ENCODE results near the gene PDIA2.

PDIA2 gene

DNA sequence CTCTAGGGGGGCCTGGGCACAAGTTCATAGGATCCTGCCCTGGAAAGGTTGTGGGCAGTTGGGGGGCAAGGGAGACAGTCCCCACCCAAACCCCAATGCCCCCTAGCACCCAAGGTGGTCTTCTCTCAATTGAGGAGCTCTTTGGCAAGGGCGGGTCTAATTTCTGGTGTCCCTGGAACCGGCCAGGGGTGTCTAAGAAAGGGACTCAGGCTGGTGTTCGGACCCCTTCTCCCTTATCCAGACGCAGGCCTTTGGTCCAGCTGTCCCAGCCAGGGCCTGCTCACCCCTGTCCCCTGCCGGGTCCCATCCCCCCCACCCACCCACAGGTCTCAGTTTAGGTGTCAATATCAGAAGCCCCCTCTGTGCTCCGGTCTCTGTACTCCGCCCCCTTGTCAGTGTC, 3.4 kb upstream of the PDIA2 start:
- no peak overlapping the region for H3K27ac ChIP-seq
- intact Hi-C loops (cut with DNase I; ENCODE audit: low total_unique reads): no loop called here
- H3K4me3 ChIP-seq: no peak overlapping the region
- peaks cover 0 to 2% (median 0%) of the 10 kb centered on the region in 3 donors for H3K36me3 ChIP-seq
- peaks cover 0 to 63% of the 10 kb centered on the region in 2 donors for H3K27me3 ChIP-seq
- DNase-seq: no peak
- TF ChIP-seq, protein P1, sequence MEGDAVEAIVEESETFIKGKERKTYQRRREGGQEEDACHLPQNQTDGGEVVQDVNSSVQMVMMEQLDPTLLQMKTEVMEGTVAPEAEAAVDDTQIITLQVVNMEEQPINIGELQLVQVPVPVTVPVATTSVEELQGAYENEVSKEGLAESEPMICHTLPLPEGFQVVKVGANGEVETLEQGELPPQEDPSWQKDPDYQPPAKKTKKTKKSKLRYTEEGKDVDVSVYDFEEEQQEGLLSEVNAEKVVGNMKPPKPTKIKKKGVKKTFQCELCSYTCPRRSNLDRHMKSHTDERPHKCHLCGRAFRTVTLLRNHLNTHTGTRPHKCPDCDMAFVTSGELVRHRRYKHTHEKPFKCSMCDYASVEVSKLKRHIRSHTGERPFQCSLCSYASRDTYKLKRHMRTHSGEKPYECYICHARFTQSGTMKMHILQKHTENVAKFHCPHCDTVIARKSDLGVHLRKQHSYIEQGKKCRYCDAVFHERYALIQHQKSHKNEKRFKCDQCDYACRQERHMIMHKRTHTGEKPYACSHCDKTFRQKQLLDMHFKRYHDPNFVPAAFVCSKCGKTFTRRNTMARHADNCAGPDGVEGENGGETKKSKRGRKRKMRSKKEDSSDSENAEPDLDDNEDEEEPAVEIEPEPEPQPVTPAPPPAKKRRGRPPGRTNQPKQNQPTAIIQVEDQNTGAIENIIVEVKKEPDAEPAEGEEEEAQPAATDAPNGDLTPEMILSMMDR (IDR thresholded peaks at IDR 0.05): no peak
- no peaks in the 10 kb centered on the region for H3K9me3 ChIP-seq
- H3K4me1 ChIP-seq: peaks cover 0 to 34% (median 24%) of the 10 kb centered on the region in 4 donors

GRCh38 chr16:280005-280460, 2.9 kb upstream of the PDIA2 start:
- peaks cover 0 to 7% (median 0%) of the 10 kb centered on the region in 3 donors for H3K36me3 ChIP-seq
- H3K9me3 ChIP-seq: no peaks in the 10 kb centered on the region
- TF ChIP-seq, protein P1 (IDR thresholded peaks at IDR 0.05): no peak
- peak overlapping the region in 1 of 2 donors; percentile 1 for H3K4me3 ChIP-seq
- no peak overlapping the region for H3K27ac ChIP-seq
- peaks cover 0 to 29% (median 20%) of the 10 kb centered on the region in 4 donors for H3K4me1 ChIP-seq
- DNase-seq: no peak
- peaks cover 0 to 58% of the 10 kb centered on the region in 2 donors for H3K27me3 ChIP-seq
- intact Hi-C loops (cut with DNase I; ENCODE audit: low total_unique reads): no loop called here

DNA sequence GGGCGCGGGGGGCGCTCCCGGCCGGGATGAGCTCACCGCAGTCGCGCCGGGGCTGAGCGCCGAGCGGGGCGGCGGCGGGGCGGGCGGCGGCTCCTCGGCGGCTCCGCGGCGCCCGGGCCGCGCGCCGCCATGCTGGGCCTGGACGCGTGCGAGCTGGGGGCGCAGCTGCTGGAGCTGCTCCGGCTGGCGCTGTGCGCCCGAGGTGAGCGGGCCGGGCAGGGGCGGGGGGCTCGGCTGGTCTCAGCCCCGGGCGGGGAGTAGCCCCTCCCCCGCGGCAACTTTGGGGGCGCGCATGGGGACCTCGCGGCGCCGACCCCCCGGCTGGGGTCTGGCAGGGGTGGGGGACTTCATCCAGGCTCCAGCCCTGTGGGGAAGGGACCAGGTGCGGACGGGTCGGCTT, 2.4 kb upstream of the PDIA2 start, which contains the start of gene ARHGDIG:
TSS of gene ARHGDIG (plus strand) at position 40 of the 400 bp plus-strand sequence. CDS start at position 130, 90 bp downstream.
- Histone ChIP-seq H3K27me3 (peaks cover 0 to 53% of the 10 kb centered on the region in 2 donors), H3K4me3 (peak within 1 kb of the TSS; percentile 12 to 45), H3K27ac (no peak within 1 kb of the TSS), H3K4me1 (peaks cover 0 to 24% (median 16%) of the 10 kb centered on the region in 4 donors), H3K36me3 (peaks cover 0 to 7% (median 0%) of the 10 kb centered on the region in 3 donors), H3K9me3 (no peaks in the 10 kb centered on the region)
- intact Hi-C loops (cut with DNase I; ENCODE audit: low total_unique reads): no loop called here
- DNase-seq: no peak
- TF ChIP-seq, protein P1 (IDR thresholded peaks at IDR 0.05): no peak

DNA sequence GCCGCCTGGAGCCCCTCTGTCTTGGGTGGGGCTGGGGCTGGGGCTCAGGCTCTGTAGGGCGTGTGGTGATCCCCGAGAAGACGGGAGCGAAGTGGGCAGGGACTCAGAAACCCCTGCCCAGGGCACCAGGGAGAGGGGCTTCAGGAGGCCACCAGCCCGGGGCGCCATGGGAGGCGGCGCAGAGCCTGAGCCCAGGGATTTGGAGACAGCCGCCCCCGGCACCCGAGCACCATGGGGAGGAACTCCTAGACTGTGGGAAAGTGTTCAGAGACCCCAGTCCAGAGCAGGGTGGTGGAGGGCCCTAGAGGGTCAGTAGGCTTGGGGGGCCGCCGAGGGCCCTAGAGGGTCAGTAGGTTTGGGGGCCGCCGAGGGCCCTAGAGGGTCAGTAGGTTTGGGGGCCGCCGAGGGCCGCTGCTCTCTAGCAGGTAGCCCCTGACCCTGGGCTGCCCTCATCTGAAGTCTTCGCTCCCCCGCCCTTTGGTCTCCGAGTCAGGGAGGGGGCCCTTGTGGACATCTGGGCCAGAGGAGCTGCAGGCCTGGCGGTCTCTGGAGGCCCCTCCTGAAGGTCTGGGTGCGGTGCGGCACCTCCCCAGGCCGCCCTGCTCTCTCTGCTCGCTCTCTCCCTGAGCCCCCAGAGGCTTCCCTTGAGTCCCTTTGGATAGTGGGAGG, 1.8 kb upstream of the PDIA2 start:
- H3K4me1 ChIP-seq: peaks cover 0 to 19% (median 12%) of the 10 kb centered on the region in 4 donors
- intact Hi-C loops (cut with DNase I; ENCODE audit: low total_unique reads): no loop called here
- no peaks in the 10 kb centered on the region for H3K9me3 ChIP-seq
- TF ChIP-seq, protein P1 (IDR thresholded peaks at IDR 0.05): no peak
- peaks cover 0 to 48% of the 10 kb centered on the region in 2 donors for H3K27me3 ChIP-seq
- H3K36me3 ChIP-seq: peaks cover 0 to 7% (median 0%) of the 10 kb centered on the region in 3 donors
- peak overlapping the region; percentile 12 to 45 for H3K4me3 ChIP-seq
- no peak for DNase-seq
- H3K27ac ChIP-seq: no peak overlapping the region

- peaks cover 0 to 42% of the 10 kb centered on the region in 2 donors for H3K27me3 ChIP-seq
- DNase-seq: no peak
- TF ChIP-seq, protein P1 (IDR thresholded peaks at IDR 0.05): no peak
- H3K9me3 ChIP-seq: no peaks in the 10 kb centered on the region
- peaks cover 0 to 13% (median 4%) of the 10 kb centered on the region in 3 donors for H3K36me3 ChIP-seq
- no peak overlapping the region for H3K4me3 ChIP-seq
- no peak overlapping the region for H3K27ac ChIP-seq
- peaks cover 0 to 16% (median 11%) of the 10 kb centered on the region in 4 donors for H3K4me1 ChIP-seq
- intact Hi-C loops (cut with DNase I; ENCODE audit: low total_unique reads): no loop called here
Observed at GRCh38 chr16:281660-282255, 1.2 kb upstream of the PDIA2 start.

Data from tibial artery (tissue), 4 donors.